Retinal pigment epithelial cell (primary cell): ENCODE results near the gene PLEKHA7.

Experiments
- DNase-seq: peaks from one replicate; pipeline ENCODE4 v3.0.0-alpha.2; 2010; ENCODE audit warnings: low read depth
- H3K4me3 ChIP-seq: 2 replicates; pipeline ENCODE4 v1.5.1; 2011; ENCODE audit warnings: mild to moderate bottlenecking, low read length, control low read depth, moderate library complexity
- TF ChIP-seq, protein P1 (sequence below): conservative IDR thresholded peaks from 2 replicates; pipeline ENCODE4 v1.5.1; 2011; ENCODE audit warnings: low read depth, low read length, control low read depth, inconsistent platforms

Gene PLEKHA7

DNA sequence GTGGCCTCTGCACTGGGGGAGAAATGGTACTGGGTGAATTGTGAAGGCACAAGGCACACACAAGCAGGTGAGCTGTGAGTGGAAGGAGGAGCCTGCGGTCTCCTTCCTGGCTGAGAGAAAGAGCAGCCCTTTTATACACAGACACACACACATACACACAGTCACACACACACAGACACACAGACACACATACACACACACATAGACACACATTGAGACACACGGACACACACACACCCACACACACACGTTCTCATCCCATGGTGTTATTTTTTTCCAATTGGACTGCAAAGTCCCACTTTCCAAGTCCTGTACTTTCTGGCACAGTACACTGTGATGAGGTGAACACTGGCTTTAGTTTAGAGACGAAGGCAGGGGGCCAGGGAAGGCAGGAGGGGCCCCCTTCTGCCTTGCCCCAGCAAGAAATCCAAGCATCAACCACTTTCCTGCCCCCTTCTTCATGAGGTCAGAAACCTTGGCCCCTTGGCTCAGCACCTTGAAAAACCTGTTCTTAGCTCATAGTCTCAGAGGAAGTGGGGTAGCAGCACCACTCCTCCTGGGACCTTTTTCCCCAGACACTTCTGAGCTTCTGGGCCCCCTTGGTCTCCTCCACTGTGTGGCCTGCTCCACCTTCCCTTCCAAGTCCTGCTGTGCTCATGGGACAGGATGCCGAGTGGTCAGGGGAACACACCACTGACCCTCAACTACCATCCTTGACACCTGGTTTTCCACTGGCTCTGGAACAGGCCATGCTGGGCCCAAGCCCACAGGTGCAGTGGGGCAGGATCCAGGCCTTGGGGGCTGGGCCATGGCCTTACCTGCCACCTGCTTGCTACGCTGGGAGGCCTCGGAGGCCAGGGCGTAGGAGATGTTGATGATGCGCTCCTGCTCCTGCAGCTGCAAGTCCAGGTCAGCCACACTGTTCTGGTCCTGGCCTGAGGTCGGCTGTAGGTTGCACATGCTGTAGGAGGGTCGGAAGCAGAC is 232.0 kb downstream of the PLEKHA7 start:
- DNase-seq = no peak
- no peak overlapping the region for H3K4me3 ChIP-seq
- TF ChIP-seq, protein P1, sequence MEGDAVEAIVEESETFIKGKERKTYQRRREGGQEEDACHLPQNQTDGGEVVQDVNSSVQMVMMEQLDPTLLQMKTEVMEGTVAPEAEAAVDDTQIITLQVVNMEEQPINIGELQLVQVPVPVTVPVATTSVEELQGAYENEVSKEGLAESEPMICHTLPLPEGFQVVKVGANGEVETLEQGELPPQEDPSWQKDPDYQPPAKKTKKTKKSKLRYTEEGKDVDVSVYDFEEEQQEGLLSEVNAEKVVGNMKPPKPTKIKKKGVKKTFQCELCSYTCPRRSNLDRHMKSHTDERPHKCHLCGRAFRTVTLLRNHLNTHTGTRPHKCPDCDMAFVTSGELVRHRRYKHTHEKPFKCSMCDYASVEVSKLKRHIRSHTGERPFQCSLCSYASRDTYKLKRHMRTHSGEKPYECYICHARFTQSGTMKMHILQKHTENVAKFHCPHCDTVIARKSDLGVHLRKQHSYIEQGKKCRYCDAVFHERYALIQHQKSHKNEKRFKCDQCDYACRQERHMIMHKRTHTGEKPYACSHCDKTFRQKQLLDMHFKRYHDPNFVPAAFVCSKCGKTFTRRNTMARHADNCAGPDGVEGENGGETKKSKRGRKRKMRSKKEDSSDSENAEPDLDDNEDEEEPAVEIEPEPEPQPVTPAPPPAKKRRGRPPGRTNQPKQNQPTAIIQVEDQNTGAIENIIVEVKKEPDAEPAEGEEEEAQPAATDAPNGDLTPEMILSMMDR = no peak

DNA sequence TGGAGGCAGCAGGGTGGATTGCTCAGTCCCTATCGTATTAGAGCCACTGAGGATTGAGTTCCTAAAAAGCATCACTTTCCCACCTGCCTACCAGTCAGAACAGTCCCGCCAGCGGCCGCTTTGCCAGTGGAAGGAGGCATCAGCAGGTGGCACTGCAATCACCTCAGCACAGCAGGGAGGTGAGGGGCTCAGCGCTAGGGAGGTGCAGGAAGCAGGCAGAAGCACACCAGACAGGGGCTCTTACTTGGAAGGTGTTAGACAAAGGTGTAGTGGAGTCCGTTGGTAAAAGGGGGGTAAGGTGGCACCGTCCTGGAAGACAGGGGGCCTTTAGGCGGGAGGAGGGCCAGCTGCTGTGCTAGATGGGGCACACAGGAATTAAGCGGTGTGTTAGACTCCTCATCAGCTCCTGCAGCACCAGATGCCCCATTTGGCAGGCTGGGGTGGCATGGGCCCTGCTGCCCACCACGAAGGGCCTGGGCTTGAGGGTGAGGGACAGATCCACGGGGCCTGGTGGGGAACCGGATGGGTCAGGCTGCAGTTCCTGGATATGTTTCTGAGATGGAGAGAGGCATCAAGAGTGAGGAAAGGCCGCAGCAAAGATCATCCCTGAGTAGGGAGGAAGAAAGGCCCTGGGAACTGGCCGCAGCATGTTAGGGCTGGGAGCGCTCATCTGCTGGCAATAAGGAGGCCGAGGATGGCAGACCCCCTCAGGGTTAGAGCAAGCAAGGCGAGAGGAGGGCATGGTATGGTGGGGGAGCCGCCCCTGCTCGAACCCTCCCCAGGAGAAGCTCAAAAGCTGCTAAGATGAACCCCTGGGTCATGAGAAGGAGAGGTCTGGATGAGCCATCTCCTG is 233.3 kb downstream of the PLEKHA7 start:
- DNase-seq = no peak
- no peak overlapping the region for H3K4me3 ChIP-seq
- TF ChIP-seq, protein P1 = no peak

DNA sequence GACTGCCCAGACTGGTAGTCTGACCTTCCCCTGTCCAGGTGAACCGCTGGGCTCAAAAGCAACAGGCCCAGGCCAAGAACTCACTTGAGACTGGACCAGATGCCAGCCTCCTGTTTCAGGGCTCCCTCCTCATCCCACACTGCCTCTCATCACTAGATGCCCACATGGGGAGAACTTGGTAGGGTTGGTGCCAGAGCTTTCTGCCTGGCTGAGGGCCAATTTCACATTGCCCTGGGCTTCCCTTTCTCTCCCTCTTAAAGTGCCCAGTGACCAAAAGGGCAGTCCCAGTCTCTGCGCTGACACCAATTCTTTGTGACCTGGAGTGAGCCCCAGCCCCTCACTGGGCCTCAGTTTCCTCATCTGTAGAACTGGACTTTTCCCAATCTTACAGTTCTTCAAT is 234.1 kb downstream of the PLEKHA7 start:
- no peak for DNase-seq
- TF ChIP-seq, protein P1 = no peak
- no peak overlapping the region for H3K4me3 ChIP-seq

DNA sequence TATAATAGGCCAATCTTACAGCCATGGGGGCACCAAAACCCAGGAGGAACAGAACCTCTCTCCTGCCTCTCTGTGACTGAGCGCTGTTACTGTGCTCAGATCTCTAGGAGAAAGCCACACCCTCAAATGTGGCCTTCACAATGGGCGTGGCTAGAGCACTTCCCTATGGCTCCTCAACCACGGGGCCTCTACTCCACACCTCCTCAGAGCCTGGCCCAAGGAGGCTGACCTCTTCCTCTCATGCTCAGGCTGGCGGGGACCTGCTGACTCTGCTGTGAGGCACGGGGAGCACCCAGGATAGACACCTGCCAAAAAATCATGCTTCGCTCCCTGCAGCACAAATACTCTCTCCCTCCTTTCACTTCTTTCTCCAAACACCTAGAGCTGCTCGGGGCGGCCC is 234.8 kb downstream of the PLEKHA7 start:
- no peak overlapping the region for H3K4me3 ChIP-seq
- DNase-seq = no peak
- TF ChIP-seq, protein P1 = no peak

DNA sequence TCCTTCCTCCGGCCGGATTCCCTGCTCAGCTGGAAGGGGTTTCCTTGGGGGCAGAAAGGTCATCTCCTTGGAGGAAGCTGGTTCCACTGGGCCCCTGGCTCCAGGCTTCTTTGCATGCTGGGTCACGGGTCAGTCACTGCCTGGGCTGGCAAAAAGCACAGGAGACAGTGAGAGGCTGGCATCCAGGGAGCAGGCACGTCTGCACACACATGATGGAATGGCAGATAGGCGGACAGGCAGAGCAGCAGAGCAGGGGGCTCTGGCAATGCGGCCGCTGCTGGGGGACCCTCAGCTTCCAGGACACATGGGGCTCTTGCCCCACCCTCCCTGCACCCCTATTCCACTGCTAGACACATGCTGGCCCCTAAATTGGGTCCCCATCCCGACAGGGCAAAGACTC is 235.3 kb downstream of the PLEKHA7 start:
- H3K4me3 ChIP-seq = no peak overlapping the region
- no peak for DNase-seq
- TF ChIP-seq, protein P1 = no peak

DNA sequence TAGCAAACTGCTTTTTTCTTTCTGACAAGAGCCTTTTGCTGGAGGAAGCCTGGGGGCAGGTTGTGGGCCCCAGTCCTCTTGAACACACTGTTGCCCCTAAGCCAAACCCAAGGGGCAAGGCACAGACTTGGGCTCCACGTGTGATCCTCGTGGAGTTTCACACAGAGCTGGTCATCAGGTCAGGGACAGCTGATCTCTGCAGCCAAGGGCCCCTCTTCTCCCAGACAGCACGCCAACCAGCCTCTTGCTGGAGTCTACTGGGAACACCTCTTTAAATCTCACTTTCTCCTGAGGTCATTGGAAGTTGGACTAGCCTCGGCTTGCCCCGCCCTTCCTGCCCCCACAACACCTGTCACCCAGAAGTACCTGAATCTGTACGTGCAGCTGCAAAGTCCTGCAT is 235.9 kb downstream of the PLEKHA7 start:
- no peak overlapping the region for H3K4me3 ChIP-seq
- no peak for DNase-seq
- TF ChIP-seq, protein P1 = no peak

DNA sequence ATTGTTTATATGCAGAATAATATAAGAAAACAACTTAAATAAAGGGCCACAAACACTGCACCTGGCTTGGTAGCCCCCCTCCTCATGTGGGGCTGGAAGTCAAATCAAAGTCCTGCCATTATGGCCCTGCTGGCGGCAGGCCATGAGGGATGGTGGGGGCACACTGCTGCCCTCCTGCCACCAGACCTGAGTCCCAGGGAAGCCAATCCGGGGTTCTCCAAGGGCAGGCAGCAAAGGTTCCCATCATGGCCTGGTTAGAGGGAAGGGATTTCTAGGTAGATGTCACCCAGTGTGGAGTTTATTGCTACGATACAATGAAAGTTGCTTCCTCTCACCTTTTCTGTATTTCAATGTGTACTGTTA is 236.6 kb downstream of the PLEKHA7 start:
- DNase-seq = no peak
- TF ChIP-seq, protein P1 = no peak
- no peak overlapping the region for H3K4me3 ChIP-seq
